Smooth muscle cell (in vitro differentiated cells): ENCODE measurements around the gene PDGFRB. TPM values are rescaled to one million over a fixed set of nuclear protein-coding genes. Genes with fewer than 3 reads are reported as not detected.

Experiments used
- DNase-seq: peaks from one replicate; lab custom pipeline; 2025; ENCODE audit not compliant: unreplicated experiment; lab: John Stamatoyannopoulos, UW
- H2AFZ ChIP-seq: fragments of 200-600 bp; sonication (generic); 2 replicates; pipeline ENCODE4 v1.6.0; 2016; ENCODE audit warnings: antibody characterized with exemption, low read depth, mild to moderate bottlenecking
- H3F3A ChIP-seq: fragments of 200-600 bp; sonication (generic); 2 replicates; pipeline ENCODE4 v1.6.0; 2017; ENCODE audit warnings: antibody characterized with exemption, low read depth
- H3K27ac ChIP-seq: fragments of 200-600 bp; sonication (generic); 2 replicates; pipeline ENCODE4 v1.5.1; 2016; ENCODE audit warnings: low read depth, mild to moderate bottlenecking
- H3K27me3 ChIP-seq: fragments of 200-600 bp; sonication (generic); 2 replicates; pipeline ENCODE4 v1.6.1; 2016; ENCODE audit warnings: low read depth, mild to moderate bottlenecking
- H3K36me3 ChIP-seq: fragments of 200-600 bp; sonication (generic); 2 replicates; pipeline ENCODE4 v1.5.1; 2016; ENCODE audit warnings: low read depth
- H3K4me1 ChIP-seq: fragments of 200-600 bp; sonication (generic); 2 replicates; pipeline ENCODE4 v1.5.1; 2016; ENCODE audit warnings: low read depth
- H3K4me2 ChIP-seq: fragments of 200-600 bp; sonication (generic); 2 replicates; pipeline ENCODE4 v1.6.0; 2016; ENCODE audit warnings: mild to moderate bottlenecking
- H3K4me3 ChIP-seq: fragments of 200-600 bp; sonication (generic); 2 replicates; pipeline ENCODE4 v1.5.1; 2016; ENCODE audit warnings: mild to moderate bottlenecking
- H3K79me2 ChIP-seq: fragments of 200-600 bp; sonication (generic); 2 replicates; pipeline ENCODE4 v1.6.0; 2016; ENCODE audit warnings: low read depth, mild to moderate bottlenecking
- H3K9ac ChIP-seq: fragments of 200-600 bp; sonication (generic); 2 replicates; pipeline ENCODE4 v1.6.0; 2016; ENCODE audit warnings: low read depth
- H3K9me3 ChIP-seq: fragments of 200-600 bp; sonication (generic); replicated peaks from 2 replicates; pipeline ENCODE4 v1.5.1; 2016; ENCODE audit warnings: low read depth
- H4K20me1 ChIP-seq: fragments of 200-600 bp; sonication (generic); 2 replicates; pipeline ENCODE4 v1.6.0; 2016; ENCODE audit warnings: low read depth
- CTCF ChIP-seq: fragments of 200-600 bp; sonication (generic); IDR thresholded peaks from 2 replicates; pipeline ENCODE4 v1.5.1; 2017; ENCODE audit warnings: borderline replicate concordance, mild to moderate bottlenecking, antibody characterized with exemption; ENCODE audit not compliant: insufficient read depth, poor library complexity, severe bottlenecking
- WGBS: methylation state at CpG from one replicate; pipeline ENCODE4 v1.1.7; 2016; ENCODE audit warnings: low lambda C conversion rate; 5-methylcytosine and 5-hydroxymethylcytosine counted together
- polyA plus RNA-seq: library from polyadenylated mRNA; unstranded; fragments of >200 nt; fragmentation: Nextera tagmentation; extraction: Ambion mirVana; gene quantifications from 2 replicates; pipeline ENCODE4 v1.2.1, GENCODE V29; 2016
- total RNA-seq: library from RNA; depleted of rRNA; stranded (reverse); fragments of >200 nt; gene quantifications from 2 replicates; pipeline ENCODE4 v1.2.3, GENCODE V29; 2014

PDGFRB gene
- total and polyA plus RNA-seq, 2 experiments from 2014 or later = 370 to 522 TPM

- Histone ChIP-seq H3K9me3 (no peaks in the 10 kb centered on the region), H3K27me3 (no peaks in the 10 kb centered on the region), H3F3A (peaks cover 7% of the 10 kb centered on the region), H3K4me2 (no peak overlapping the region), H3K36me3 (no peaks in the 10 kb centered on the region), H3K27ac (no peak overlapping the region), H4K20me1 (no peaks in the 10 kb centered on the region), H3K9ac (no peak overlapping the region), H3K4me1 (peaks cover 23% of the 10 kb centered on the region), H3K79me2 (no peaks in the 10 kb centered on the region), H2AFZ (no peak overlapping the region), H3K4me3 (no peak overlapping the region)
- TF ChIP-seq CTCF = no peak
- WGBS = 97% methylated on average over 6 of the region's 6 CpGs
- DNase-seq = no peak
Measured at GRCh38 chr5:150068071-150068470, 87.6 kb downstream of the PDGFRB start.

- H3K4me1 ChIP-seq = peaks cover 23% of the 10 kb centered on the region
- H4K20me1 ChIP-seq = no peaks in the 10 kb centered on the region
- H3F3A ChIP-seq = peaks cover 7% of the 10 kb centered on the region
- no peaks in the 10 kb centered on the region for H3K79me2 ChIP-seq
- no peaks in the 10 kb centered on the region for H3K9me3 ChIP-seq
- H3K4me3 ChIP-seq = no peak overlapping the region
- H2AFZ ChIP-seq = no peak overlapping the region
- DNase-seq = no peak
- no peaks in the 10 kb centered on the region for H3K27me3 ChIP-seq
- WGBS = 84% methylated on average over 6 of the region's 6 CpGs
- H3K27ac ChIP-seq = peak overlapping the region; percentile 76
- TF ChIP-seq CTCF = no peak
- no peaks in the 10 kb centered on the region for H3K36me3 ChIP-seq
- peak overlapping the region; percentile 10 for H3K9ac ChIP-seq
- peak overlapping the region; percentile 24 for H3K4me2 ChIP-seq
Measured at GRCh38 chr5:150067405-150067960, 88.2 kb downstream of the PDGFRB start.

GRCh38 chr5:150066901-150067396 lies 88.7 kb downstream of the PDGFRB start:
- H3F3A ChIP-seq = peaks cover 7% of the 10 kb centered on the region
- H3K9ac ChIP-seq = peak overlapping the region; percentile 10
- TF ChIP-seq CTCF = no peak
- no peaks in the 10 kb centered on the region for H3K9me3 ChIP-seq
- WGBS = 71% methylated on average over 2 of the region's 2 CpGs
- H3K27me3 ChIP-seq = no peaks in the 10 kb centered on the region
- H3K27ac ChIP-seq = peak overlapping the region; percentile 76
- H3K36me3 ChIP-seq = no peaks in the 10 kb centered on the region
- no peak for DNase-seq
- peak overlapping the region; percentile 24 for H3K4me2 ChIP-seq
- H3K79me2 ChIP-seq = no peaks in the 10 kb centered on the region
- no peaks in the 10 kb centered on the region for H4K20me1 ChIP-seq
- peaks cover 23% of the 10 kb centered on the region for H3K4me1 ChIP-seq
- no peak overlapping the region for H2AFZ ChIP-seq
- H3K4me3 ChIP-seq = no peak overlapping the region

- TF ChIP-seq CTCF = no peak
- Histone ChIP-seq H3K4me2 (peak overlapping the region; percentile 24), H3K4me3 (no peak overlapping the region), H3K36me3 (no peaks in the 10 kb centered on the region), H3K27ac (peak overlapping the region; percentile 76), H3K9me3 (no peaks in the 10 kb centered on the region), H3F3A (peaks cover 7% of the 10 kb centered on the region), H3K4me1 (peaks cover 23% of the 10 kb centered on the region), H4K20me1 (no peaks in the 10 kb centered on the region), H3K79me2 (no peaks in the 10 kb centered on the region), H3K27me3 (no peaks in the 10 kb centered on the region), H2AFZ (no peak overlapping the region), H3K9ac (peak overlapping the region; percentile 22)
- no peak for DNase-seq
- 100% methylated on average over 4 of the region's 5 CpGs for WGBS
Measured at GRCh38 chr5:150066436-150066835, 89.2 kb downstream of the PDGFRB start.
